H1 (cell line): Measurements from ENCODE around the gene CEACAM16. TPM values are rescaled to one million over a fixed set of nuclear protein-coding genes. Genes with fewer than 3 reads are reported as not detected.
A peak's percentile ranks its signal among the peaks of the same experiment; 100 is the strongest.

Experiments
- CTCF ChIA-PET: fragments of 300-600 bp; sonication (Branson Sonifier 250); formaldehyde crosslinking; loops from one replicate; lab custom pipeline; 2021; ENCODE audit not compliant: partially characterized antibody; lab: Charles Lee
- POLR2A ChIA-PET: fragments of 300-600 bp; sonication (Branson Sonifier 250); formaldehyde crosslinking; loops from one replicate; lab custom pipeline; 2021; ENCODE audit warnings: inconsistent platforms; ENCODE audit not compliant: partially characterized antibody; lab: Charles Lee
- DNase-seq, 2 experiments: peaks; one replicate each; pipeline versions ENCODE4 v3.0.0 to v3.0.0-alpha.2; 2010 to 2022; ENCODE audit warnings: low spot score in 2 of 2, low read depth in 1 of 2, mixed read lengths in 1 of 2
- FAIRE-seq: peaks from 2 replicates; lab custom pipeline; 2011; peaks lifted over from hg19 to GRCh38; lab: Jason Lieb, UNC
- H2AFZ ChIP-seq: 2 replicates; pipeline ENCODE4 v1.8.1; 2012; ENCODE audit warnings: low read length, inconsistent platforms
- H2AK5ac ChIP-seq: 2 replicates; pipeline ENCODE4 v1.6.1; 2013; ENCODE audit warnings: low read depth, low read length
- H2BK120ac ChIP-seq: replicated peaks from 2 replicates; pipeline ENCODE3; 2013; ENCODE audit warnings: low read depth, low read length, inconsistent platforms
- H2BK12ac ChIP-seq: 2 replicates; pipeline ENCODE4 v1.6.1; 2013; ENCODE audit warnings: low read depth, low read length
- H2BK15ac ChIP-seq: 2 replicates; pipeline ENCODE4 v1.6.1; 2013; ENCODE audit warnings: low read length
- H2BK20ac ChIP-seq: 2 replicates; pipeline ENCODE4 v1.6.1; 2013; ENCODE audit warnings: low read length
- H2BK5ac ChIP-seq: 2 replicates; pipeline ENCODE4 v1.6.1; 2013; ENCODE audit warnings: low read depth, low read length
- H3K14ac ChIP-seq: 2 replicates; pipeline ENCODE4 v1.6.1; 2013; ENCODE audit warnings: inconsistent platforms; ENCODE audit not compliant: insufficient read length
- H3K18ac ChIP-seq: 2 replicates; pipeline ENCODE4 v1.6.1; 2013; ENCODE audit warnings: low read length; ENCODE audit errors: extremely low read depth
- H3K23ac ChIP-seq: 2 replicates; pipeline ENCODE4 v1.6.1; 2013; ENCODE audit warnings: inconsistent platforms; ENCODE audit not compliant: insufficient read length
- H3K23me2 ChIP-seq: 2 replicates; pipeline ENCODE4 v1.6.1; 2013; ENCODE audit warnings: low read depth, low read length
- H3K27ac ChIP-seq: 2 replicates; pipeline ENCODE4 v1.6.1; 2011; ENCODE audit warnings: low read depth, low read length, inconsistent platforms
- H3K27me3 ChIP-seq, 4 experiments: replicated peaks in 1 of 4; 1 replicate in 1 of 4; 2 replicates in 3 of 4; pipeline versions ENCODE4 v1.6.1 to v1.8.1; 2011 to 2013; ENCODE audit warnings: low read length in 3 of 4, mild to moderate bottlenecking in 3 of 4, inconsistent platforms in 2 of 4, mixed read lengths in 2 of 4, moderate library complexity in 1 of 4; ENCODE audit not compliant: control insufficient read depth in 3 of 4, insufficient read depth in 3 of 4; ENCODE audit errors: extremely low read depth in 1 of 4
- H3K36me3 ChIP-seq, 4 experiments: 2 replicates each; pipeline versions ENCODE4 v1.6.1 to v1.8.1; 2011 to 2013; ENCODE audit warnings: mild to moderate bottlenecking in 4 of 4, low read length in 3 of 4, moderate library complexity in 2 of 4, control low read depth in 1 of 4, inconsistent platforms in 1 of 4; ENCODE audit not compliant: insufficient read depth in 4 of 4, control insufficient read depth in 2 of 4
- H3K4ac ChIP-seq: replicated peaks from 2 replicates; pipeline ENCODE3; 2013; ENCODE audit warnings: low read length, low read depth, mixed read lengths, inconsistent platforms; ENCODE audit not compliant: insufficient read length
- H3K4me1 ChIP-seq, 4 experiments: replicated peaks in 1 of 4; 1 replicate in 1 of 4; 2 replicates in 3 of 4; pipeline versions ENCODE4 v1.6.1 to v1.8.1; 2011 to 2013; ENCODE audit warnings: low read length in 3 of 4, inconsistent platforms in 2 of 4, mixed read lengths in 1 of 4; ENCODE audit not compliant: insufficient read depth in 4 of 4, control insufficient read depth in 3 of 4
- H3K4me2 ChIP-seq, 2 experiments: 2 replicates each; pipeline versions ENCODE4 v1.6.1 to v1.8.1; 2011 to 2013; ENCODE audit warnings: low read depth in 2 of 2, low read length in 2 of 2, control low read depth in 1 of 2, inconsistent platforms in 1 of 2, mild to moderate bottlenecking in 1 of 2; ENCODE audit not compliant: insufficient read depth in 1 of 2
- H3K4me3 ChIP-seq, 4 experiments: fragments of 200-600, 300-600 bp in 1 of 4; sonication (generic), shearing (Covaris generic), sonication (Bioruptor Twin) in 1 of 4; 2 replicates each; pipeline versions ENCODE4 v1.5.1 to v1.8.1; 2011 to 2016; ENCODE audit warnings: low read length in 4 of 4, low read depth in 3 of 4, control low read depth in 2 of 4, inconsistent platforms in 2 of 4, mild to moderate bottlenecking in 2 of 4, mixed read lengths in 1 of 4, moderate library complexity in 1 of 4; ENCODE audit not compliant: insufficient read depth in 2 of 4; ENCODE audit errors: extremely low read depth in 1 of 4
- H3K56ac ChIP-seq: replicated peaks from 2 replicates; pipeline ENCODE3; 2013; ENCODE audit warnings: low read depth, mild to moderate bottlenecking, mixed read lengths, low read length, inconsistent platforms; ENCODE audit not compliant: insufficient read length
- H3K79me1 ChIP-seq: 2 replicates; pipeline ENCODE4 v1.6.1; 2013; ENCODE audit warnings: low read depth, low read length, control low read depth
- H3K79me2 ChIP-seq, 2 experiments: 2 replicates each; pipeline versions ENCODE4 v1.6.1 to v1.8.1; 2012 to 2013; ENCODE audit warnings: low read length in 2 of 2, mild to moderate bottlenecking in 2 of 2, inconsistent platforms in 1 of 2; ENCODE audit not compliant: insufficient read depth in 2 of 2, control insufficient read depth in 1 of 2
- H3K9ac ChIP-seq, 4 experiments: replicated peaks in 1 of 4; 1 replicate in 1 of 4; 2 replicates in 3 of 4; pipeline versions ENCODE4 v1.6.1 to v1.8.1; 2011 to 2013; ENCODE audit warnings: low read depth in 3 of 4, low read length in 3 of 4, control low read depth in 2 of 4, mild to moderate bottlenecking in 2 of 4, moderate library complexity in 2 of 4, inconsistent platforms in 1 of 4; ENCODE audit errors: extremely low read depth in 1 of 4
- H3K9me3 ChIP-seq, 2 experiments: 2 replicates each; pipeline versions ENCODE4 v1.6.1 to v1.8.1; 2012 to 2013; ENCODE audit warnings: mild to moderate bottlenecking in 2 of 2, moderate library complexity in 2 of 2, control low read depth in 1 of 2, inconsistent platforms in 1 of 2, low read depth in 1 of 2, low read length in 1 of 2, mixed read lengths in 1 of 2; ENCODE audit not compliant: insufficient read depth in 2 of 2
- H4K20me1 ChIP-seq, 2 experiments: replicated peaks in 1 of 2; 2 replicates each; pipeline versions ENCODE3 to v1.8.1; 2011 to 2013; ENCODE audit warnings: inconsistent platforms in 2 of 2, low read length in 2 of 2, mild to moderate bottlenecking in 1 of 2; ENCODE audit not compliant: insufficient read depth in 2 of 2, control insufficient read depth in 1 of 2
- H4K5ac ChIP-seq: 2 replicates; pipeline ENCODE4 v1.6.1; 2013; ENCODE audit warnings: low read length, low read depth, mixed read lengths, inconsistent platforms; ENCODE audit not compliant: insufficient read length
- H4K8ac ChIP-seq: 2 replicates; pipeline ENCODE4 v1.8.0; 2013; ENCODE audit warnings: mild to moderate bottlenecking, moderate library complexity, low read length, inconsistent platforms; ENCODE audit not compliant: insufficient read depth; ENCODE audit errors: extremely low read depth
- H4K91ac ChIP-seq: replicated peaks from 2 replicates; pipeline ENCODE3; 2013; ENCODE audit warnings: low read length, mixed read lengths, inconsistent platforms; ENCODE audit not compliant: insufficient read length
- BRCA1 ChIP-seq: IDR thresholded peaks from 2 replicates; pipeline ENCODE4 v1.6.1; 2012; ENCODE audit warnings: low read depth, low read length, improper control_type of control experiment
- WGBS, 2 experiments: shearing (Covaris generic) in 1 of 2; methylation state at CpG; one replicate each; pipeline versions ENCODE4 v1.1.6 to v1.1.7; 2013 to 2015; ENCODE audit warnings: low lambda C conversion rate in 2 of 2, mixed read lengths in 2 of 2, inconsistent platforms in 1 of 2, low coverage in 1 of 2, missing lambda C conversion rate in 1 of 2; ENCODE audit not compliant: insufficient replicate concordance in 2 of 2, insufficient coverage in 1 of 2, insufficient read length in 1 of 2; ENCODE audit errors: extremely low coverage in 1 of 2, missing lambda C conversion rate in 1 of 2; 5-methylcytosine and 5-hydroxymethylcytosine counted together
- microRNA counts: library from miRNA; unstranded; fragments of <30 nt; microRNA quantifications from one replicate; lab custom pipeline; 2015
- microRNA-seq, 2 experiments: library from miRNA; unstranded; fragments of <30 nt; microRNA quantifications; one replicate each; pipeline versions ENCODE4 to v1.2.0, GENCODE V29; 2016 to 2020; ENCODE audit warnings: borderline microRNAs expressed in 2 of 2, borderline number of aligned reads in 2 of 2, borderline replicate concordance in 1 of 2
- polyA plus RNA-seq, 7 experiments: library from polyadenylated mRNA; depleted of rRNA in 3 of 7; stranded (reverse) in 5 of 7; unstranded in 2 of 7; fragments of >200 nt in 5 of 7; fragments of 200-250 nt in 2 of 7; gene quantifications; 1 replicate in 5 of 7; 2 replicates in 1 of 7; 4 replicates in 1 of 7; pipeline versions ENCODE4 v1.2.1 to v1.2.3, GENCODE V29; 2011 to 2013; ENCODE audit warnings: missing spikeins in 2 of 7, mixed read lengths in 2 of 7
- small RNA-seq: library from polyadenylated mRNA; stranded (forward); fragments of <200 nt; extraction: miRNeasy Mini kit (QIAGEN cat#:217004); gene quantifications from one replicate; pipeline ENCODE3, GENCODE V24; 2013; ENCODE audit not compliant: insufficient read depth
- total RNA-seq: library from RNA; stranded (reverse); fragmentation: NEBNext Ultra II Directional; extraction: Animal tissue kit (Norgen Biotek cat#: 25700); gene quantifications from 2 replicates; pipeline ENCODE4 v1.2.1, GENCODE V29; 2021

The CEACAM16 gene
- total and polyA plus RNA-seq, 2 of the 8 experiments (the other 6 are each of a cell fraction or from before 2014, with no cell fraction given): not detected

- Histone ChIP-seq H3K27me3 (peaks cover 26 to 38% (median 36%) of the 10 kb centered on the region in 4 experiments), H4K91ac (no peak overlapping the region), H3K14ac (no peak overlapping the region), H2BK5ac (no peak overlapping the region), H3K23me2 (peaks cover 18% of the 10 kb centered on the region), H4K20me1 (peaks cover 0 to 6% of the 10 kb centered on the region in 2 experiments), H2AK5ac (no peak overlapping the region), H2BK15ac (no peak overlapping the region), H3K18ac (no peak overlapping the region), H4K5ac (no peak overlapping the region), H2AFZ (no peak overlapping the region), H3K79me1 (no peaks in the 10 kb centered on the region), H4K8ac (no peak overlapping the region), H3K4me2 (no peak overlapping the region; a peak in 1 of 4 replicates), H3K27ac (no peak overlapping the region), H3K36me3 (no peaks in the 10 kb centered on the region), H3K4me1 (peaks cover 10 to 30% (median 17%) of the 10 kb centered on the region in 4 experiments), H3K4me3 (no peak overlapping the region), H3K4ac (no peak overlapping the region), H2BK20ac (no peak overlapping the region), H2BK12ac (peak overlapping the region; percentile 68; the same call in 1 of the 2 replicates), H3K23ac (no peak overlapping the region), H3K56ac (no peak overlapping the region), H3K9ac (no peak overlapping the region; a peak in 1 of 7 replicates), H2BK120ac (no peak overlapping the region), H3K79me2 (no peaks in the 10 kb centered on the region), H3K9me3 (no peaks in the 10 kb centered on the region)
- no peak for TF ChIP-seq BRCA1
- ChIA-PET POLR2A (interaction anchor here (1.3 to 2.5 kb wide), 4 partner anchors 11 to 77 kb away, joined by 3 to 7 read pairs (median 6); no protein-coding TSS in a partner anchor), CTCF (interaction anchor here (0.9 to 2.5 kb wide), 5 partner anchors 11 to 70 kb away, joined by 3 to 34 read pairs (median 4); no protein-coding TSS in a partner anchor)
- FAIRE-seq (no peak), DNase-seq (no peak)
- WGBS, 2 experiments: 81% methylated on average over 3 of the region's 10 CpGs; no CpG with 5 or more reads in 1 of the 2 experiments
These were observed 60.3 kb downstream of the CEACAM16 start for GRCh38 chr19:44759083-44759804.

MicroRNAs within 50 kb of the gene (microRNA counts, 767-probe panel; counts per million panel counts)
- microRNA hsa-miR-4531 (lab: Ali Mortazavi, UCI): 879 counts per million, percentile 95 among the panel's probes with 10 or more counts

Small RNAs within 50 kb of the gene (microRNA-seq; reads per million reads assigned to microRNA genes)
- 0 reads per million in 2 experiments for gene MIR4531
- gene MIR8085: 0 reads per million in 2 experiments

Small RNAs within 50 kb of the gene (small RNA-seq; reads per million reads assigned to genes)
- not detected for gene RF00285

Other genes starting within 250 kb of the CEACAM16 start
- 7.3 and 8.5 TPM in 2 replicates for gene ZNF180, start 198.6 kb upstream of the CEACAM16 start, total RNA-seq
- 1.2 and 1.3 TPM in 2 replicates for gene ZNF180, start 198.6 kb upstream of the CEACAM16 start, polyA plus RNA-seq (2011; rRNA removed)
- gene CEACAM20, start 169.5 kb upstream of the CEACAM16 start, total RNA-seq: not detected in 2 replicates
- gene CEACAM20, start 169.5 kb upstream of the CEACAM16 start, polyA plus RNA-seq (2011; rRNA removed): not detected in 2 replicates
- gene IGSF23, start 85.6 kb upstream of the CEACAM16 start, total RNA-seq: not detected in 2 replicates
- gene IGSF23, start 85.6 kb upstream of the CEACAM16 start, polyA plus RNA-seq (2011; rRNA removed): not detected in 2 replicates
- 13.3 and 14.1 TPM in 2 replicates for gene PVR, start 55.2 kb upstream of the CEACAM16 start, total RNA-seq
- 14.8 and 16.9 TPM in 2 replicates for gene PVR, start 55.2 kb upstream of the CEACAM16 start, polyA plus RNA-seq (2011; rRNA removed)
- gene CEACAM19, start 27.7 kb upstream of the CEACAM16 start, total RNA-seq: 2.7 and 3.1 TPM in 2 replicates
- 3.4 and 4.0 TPM in 2 replicates for gene CEACAM19, start 27.7 kb upstream of the CEACAM16 start, polyA plus RNA-seq (2011; rRNA removed)
- 1.7 and 2.4 TPM in 2 replicates for gene BCL3, start 49.6 kb downstream of the CEACAM16 start, total RNA-seq
- gene BCL3, start 49.6 kb downstream of the CEACAM16 start, polyA plus RNA-seq (2011; rRNA removed): 0.88 and 3.0 TPM in 2 replicates
- gene CBLC, start 78.7 kb downstream of the CEACAM16 start, total RNA-seq: 17.4 and 19.2 TPM in 2 replicates
- 35.7 and 53.4 TPM in 2 replicates for gene CBLC, start 78.7 kb downstream of the CEACAM16 start, polyA plus RNA-seq (2011; rRNA removed)
- gene BCAM, start 110.0 kb downstream of the CEACAM16 start, total RNA-seq: 81.4 and 83.0 TPM in 2 replicates
- 32.5 and 84.3 TPM in 2 replicates for gene BCAM, start 110.0 kb downstream of the CEACAM16 start, polyA plus RNA-seq (2011; rRNA removed)
- gene NECTIN2, start 147.1 kb downstream of the CEACAM16 start, total RNA-seq: 181 and 184 TPM in 2 replicates
- 237 and 318 TPM in 2 replicates for gene NECTIN2, start 147.1 kb downstream of the CEACAM16 start, polyA plus RNA-seq (2011; rRNA removed)
- gene TOMM40, start 192.1 kb downstream of the CEACAM16 start, total RNA-seq: 178 and 179 TPM in 2 replicates
- 154 and 189 TPM in 2 replicates for gene TOMM40, start 192.1 kb downstream of the CEACAM16 start, polyA plus RNA-seq (2011; rRNA removed)
- 629 and 679 TPM in 2 replicates for gene APOE, start 206.6 kb downstream of the CEACAM16 start, total RNA-seq
- gene APOE, start 206.6 kb downstream of the CEACAM16 start, polyA plus RNA-seq (2011; rRNA removed): 1,258 and 1,819 TPM in 2 replicates
- gene APOC1, start 215.5 kb downstream of the CEACAM16 start, total RNA-seq: 78.2 and 87.8 TPM in 2 replicates
- 55.8 and 93.6 TPM in 2 replicates for gene APOC1, start 215.5 kb downstream of the CEACAM16 start, polyA plus RNA-seq (2011; rRNA removed)
- gene APOC4, start 243.1 kb downstream of the CEACAM16 start, total RNA-seq: not detected in 2 replicates
- gene APOC4, start 243.1 kb downstream of the CEACAM16 start, polyA plus RNA-seq (2011; rRNA removed): not detected in 2 replicates
- gene APOC2, start 246.9 kb downstream of the CEACAM16 start, total RNA-seq: not detected in 2 replicates
- not detected in 2 replicates for gene APOC2, start 246.9 kb downstream of the CEACAM16 start, polyA plus RNA-seq (2011; rRNA removed)